ENCODE data around the gene CDH4. TPM values are rescaled to one million over a fixed set of nuclear protein-coding genes. Genes with fewer than 3 reads are reported as not detected.

CDH4 gene
- total RNA-seq, 1 donor from 2014 or later, result 39.7 TPM

DNA sequence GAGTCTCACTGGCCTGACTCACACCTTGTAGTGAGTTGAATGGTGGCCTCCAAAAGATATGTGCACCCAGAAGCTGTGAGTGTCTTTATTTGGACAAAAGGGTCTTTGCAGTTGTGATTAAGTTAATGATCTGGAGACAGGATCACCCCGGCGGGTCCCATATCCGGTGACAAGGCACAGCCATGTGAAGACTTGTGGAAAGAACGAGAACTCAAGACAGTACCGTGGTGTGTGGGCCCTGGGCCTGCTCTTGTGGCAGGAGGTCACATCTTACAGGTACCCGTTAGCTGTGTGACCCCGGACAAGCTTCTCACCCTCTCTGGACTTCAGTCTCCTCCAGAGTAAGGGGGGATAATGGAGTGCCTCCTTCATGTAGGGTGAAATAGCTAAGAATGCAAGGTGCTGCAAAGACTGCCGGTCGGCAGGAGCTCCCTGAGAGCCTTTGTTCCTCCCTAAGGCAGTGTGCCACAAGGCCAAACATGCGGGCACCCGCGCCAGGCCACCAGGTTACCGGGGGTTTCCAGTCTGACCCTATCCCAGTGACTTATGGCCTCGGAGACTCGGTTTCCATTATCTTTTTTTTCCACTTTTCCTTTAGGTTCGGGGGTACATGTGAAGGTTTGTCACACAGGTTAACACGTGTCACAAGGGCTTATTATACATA, 39.2 kb downstream of the CDH4 start:
- no peak overlapping the region for H3K4me3 ChIP-seq (ENCODE audit: low read depth, low read length)
- no peak for DNase-seq (ENCODE audit: low read depth)
- no peaks in the 10 kb centered on the region for H3K36me3 ChIP-seq (ENCODE audit: control insufficient read depth, insufficient read depth, low read length)
- TF ChIP-seq, protein P1, sequence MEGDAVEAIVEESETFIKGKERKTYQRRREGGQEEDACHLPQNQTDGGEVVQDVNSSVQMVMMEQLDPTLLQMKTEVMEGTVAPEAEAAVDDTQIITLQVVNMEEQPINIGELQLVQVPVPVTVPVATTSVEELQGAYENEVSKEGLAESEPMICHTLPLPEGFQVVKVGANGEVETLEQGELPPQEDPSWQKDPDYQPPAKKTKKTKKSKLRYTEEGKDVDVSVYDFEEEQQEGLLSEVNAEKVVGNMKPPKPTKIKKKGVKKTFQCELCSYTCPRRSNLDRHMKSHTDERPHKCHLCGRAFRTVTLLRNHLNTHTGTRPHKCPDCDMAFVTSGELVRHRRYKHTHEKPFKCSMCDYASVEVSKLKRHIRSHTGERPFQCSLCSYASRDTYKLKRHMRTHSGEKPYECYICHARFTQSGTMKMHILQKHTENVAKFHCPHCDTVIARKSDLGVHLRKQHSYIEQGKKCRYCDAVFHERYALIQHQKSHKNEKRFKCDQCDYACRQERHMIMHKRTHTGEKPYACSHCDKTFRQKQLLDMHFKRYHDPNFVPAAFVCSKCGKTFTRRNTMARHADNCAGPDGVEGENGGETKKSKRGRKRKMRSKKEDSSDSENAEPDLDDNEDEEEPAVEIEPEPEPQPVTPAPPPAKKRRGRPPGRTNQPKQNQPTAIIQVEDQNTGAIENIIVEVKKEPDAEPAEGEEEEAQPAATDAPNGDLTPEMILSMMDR (IDR thresholded peaks at IDR 0.05; ENCODE audit: insufficient read depth, low read length, poor library complexity, severe bottlenecking), result no peak
- H3K27me3 ChIP-seq (ENCODE audit: control insufficient read depth, insufficient read depth, low read length), result no peaks in the 10 kb centered on the region

DNA sequence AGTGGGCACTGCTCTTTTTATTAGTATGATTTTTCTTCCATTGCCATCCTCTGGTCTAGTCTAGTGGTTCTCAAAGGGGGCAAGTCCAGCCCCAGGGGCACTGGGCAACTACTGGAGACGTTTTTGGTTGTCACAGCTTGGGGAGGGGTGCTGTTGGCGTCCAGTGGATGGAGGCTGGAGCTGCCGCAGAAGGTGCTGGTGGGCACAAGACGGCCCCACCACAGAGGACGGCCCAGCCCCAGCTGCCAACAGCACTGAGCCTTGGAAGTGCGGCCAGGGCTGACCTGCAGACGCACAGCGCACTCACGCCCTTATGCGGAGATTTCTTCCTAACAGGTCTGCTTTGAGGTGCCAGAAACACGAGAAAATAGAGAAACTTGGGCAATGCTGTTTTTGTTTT, 40.3 kb downstream of the CDH4 start:
- H3K27me3 ChIP-seq (ENCODE audit: control insufficient read depth, insufficient read depth, low read length), result no peaks in the 10 kb centered on the region

DNA sequence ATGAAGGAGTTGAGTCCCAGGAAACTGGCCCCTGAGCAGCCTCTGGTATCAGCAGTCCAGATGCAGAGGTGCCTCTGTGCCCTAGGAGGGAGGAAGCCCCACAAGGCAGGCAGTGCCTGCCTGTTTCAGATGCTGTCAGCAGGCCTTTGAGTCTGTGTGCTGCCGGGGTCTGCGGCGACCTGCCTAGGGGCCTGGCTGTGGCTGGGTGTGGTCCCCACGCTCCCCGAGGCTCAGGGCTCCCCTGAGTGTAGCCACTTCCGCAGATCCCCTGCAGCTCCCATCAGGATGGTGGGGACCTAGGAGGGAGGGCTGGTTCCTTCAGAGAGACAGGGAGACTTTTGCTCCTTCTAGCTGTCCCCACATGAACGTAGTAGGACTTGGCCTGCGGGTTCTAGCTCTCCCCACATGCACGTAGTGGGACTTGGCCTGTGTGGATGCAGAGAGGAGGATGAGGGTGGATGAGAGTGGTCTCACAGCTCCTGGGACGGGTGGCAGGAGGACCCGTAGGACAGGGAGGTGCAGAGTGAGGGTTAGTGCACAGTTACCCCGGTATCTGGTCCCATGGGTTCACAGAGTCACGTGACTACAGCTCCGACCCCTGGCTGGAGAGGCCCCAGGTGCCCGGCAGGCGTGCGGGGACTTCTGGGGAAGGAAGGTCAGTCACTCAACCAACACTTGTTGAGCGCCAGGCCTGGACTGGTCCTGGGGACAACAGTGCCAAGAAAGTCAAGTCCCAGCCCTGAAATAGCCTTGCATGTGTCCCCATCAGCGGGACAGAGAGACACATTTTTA, 41.0 kb downstream of the CDH4 start:
- Histone ChIP-seq H3K36me3 (ENCODE audit: control insufficient read depth, insufficient read depth, low read length) (no peaks in the 10 kb centered on the region), H3K4me3 (ENCODE audit: low read depth, low read length) (no peak overlapping the region), H3K27me3 (ENCODE audit: control insufficient read depth, insufficient read depth, low read length) (no peaks in the 10 kb centered on the region)
- TF ChIP-seq, protein P1 (IDR thresholded peaks at IDR 0.05; ENCODE audit: insufficient read depth, low read length, poor library complexity, severe bottlenecking), result no peak
- no peak for DNase-seq (ENCODE audit: low read depth)

More for the DNA sequence above, 40.3 kb downstream of the CDH4 start:
- DNase-seq (ENCODE audit: low read depth), result no peak
- no peaks in the 10 kb centered on the region for H3K36me3 ChIP-seq (ENCODE audit: control insufficient read depth, insufficient read depth, low read length)
- TF ChIP-seq, protein P1 (IDR thresholded peaks at IDR 0.05; ENCODE audit: insufficient read depth, low read length, poor library complexity, severe bottlenecking), result no peak
- H3K4me3 ChIP-seq (ENCODE audit: low read depth, low read length), result no peak overlapping the region

DNA sequence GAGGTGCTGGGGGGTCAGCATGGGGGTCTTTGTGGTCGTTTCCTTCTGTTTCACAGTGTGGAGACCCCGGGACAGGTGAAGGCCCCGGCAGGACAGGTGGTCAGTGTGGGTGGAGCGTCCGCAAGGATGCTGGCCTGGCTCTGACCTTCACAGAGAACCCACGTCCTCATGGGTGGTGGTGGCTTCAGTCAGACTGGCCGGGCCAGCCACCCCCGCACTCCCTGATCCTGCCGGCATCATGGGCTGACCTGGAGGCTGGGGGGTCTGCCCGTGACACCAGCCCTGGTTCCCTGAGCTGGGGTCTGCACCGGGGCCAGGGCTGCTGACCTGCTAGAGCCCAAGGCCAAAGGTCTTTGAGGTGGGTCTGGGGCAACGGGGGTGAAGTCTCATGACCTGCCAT, 41.9 kb downstream of the CDH4 start:
- no peak overlapping the region for H3K4me3 ChIP-seq (ENCODE audit: low read depth, low read length)
- H3K27me3 ChIP-seq (ENCODE audit: control insufficient read depth, insufficient read depth, low read length), result no peaks in the 10 kb centered on the region
- H3K36me3 ChIP-seq (ENCODE audit: control insufficient read depth, insufficient read depth, low read length), result no peaks in the 10 kb centered on the region
- DNase-seq (ENCODE audit: low read depth), result no peak
- TF ChIP-seq, protein P1 (IDR thresholded peaks at IDR 0.05; ENCODE audit: insufficient read depth, low read length, poor library complexity, severe bottlenecking), result no peak

DNA sequence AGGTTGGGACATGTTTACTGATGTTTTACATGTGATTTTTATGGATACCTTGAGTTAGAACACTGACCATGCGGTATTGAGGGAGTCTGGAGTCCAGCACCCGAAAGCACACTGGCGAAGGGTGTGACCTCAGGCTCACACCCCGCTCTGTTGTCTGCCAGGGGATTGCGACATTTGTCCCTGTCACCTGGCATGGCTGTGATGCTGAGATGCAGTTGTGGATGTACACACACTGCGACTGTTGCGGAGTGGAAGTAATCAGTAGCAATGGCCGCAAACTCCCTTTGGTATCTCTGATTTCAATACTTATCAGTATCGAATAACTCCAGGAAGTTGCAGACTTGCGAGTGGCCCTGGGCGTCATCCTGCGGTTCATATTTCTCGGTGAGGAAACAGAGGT, 43.2 kb downstream of the CDH4 start:
- H3K27me3 ChIP-seq (ENCODE audit: control insufficient read depth, insufficient read depth, low read length), result no peaks in the 10 kb centered on the region
- TF ChIP-seq, protein P1 (IDR thresholded peaks at IDR 0.05; ENCODE audit: insufficient read depth, low read length, poor library complexity, severe bottlenecking), result no peak
- no peaks in the 10 kb centered on the region for H3K36me3 ChIP-seq (ENCODE audit: control insufficient read depth, insufficient read depth, low read length)
- no peak for DNase-seq (ENCODE audit: low read depth)
- H3K4me3 ChIP-seq (ENCODE audit: low read depth, low read length), result no peak overlapping the region
